ENCODE data around the gene TGFBR3L. TPM values are rescaled to one million over a fixed set of nuclear protein-coding genes. Genes with fewer than 3 reads are reported as not detected.
"Not testable (repeated sequence)": the region's sequence is repeated elsewhere in the genome, so short reads cannot be mapped to it uniquely, and the experiment has no call there.

The TGFBR3L gene
- total and polyA plus RNA-seq, 2 of the 8 experiments (the other 6 are each of a cell fraction or from before 2014, with no cell fraction given), result 3.1 to 3.7 TPM

DNA sequence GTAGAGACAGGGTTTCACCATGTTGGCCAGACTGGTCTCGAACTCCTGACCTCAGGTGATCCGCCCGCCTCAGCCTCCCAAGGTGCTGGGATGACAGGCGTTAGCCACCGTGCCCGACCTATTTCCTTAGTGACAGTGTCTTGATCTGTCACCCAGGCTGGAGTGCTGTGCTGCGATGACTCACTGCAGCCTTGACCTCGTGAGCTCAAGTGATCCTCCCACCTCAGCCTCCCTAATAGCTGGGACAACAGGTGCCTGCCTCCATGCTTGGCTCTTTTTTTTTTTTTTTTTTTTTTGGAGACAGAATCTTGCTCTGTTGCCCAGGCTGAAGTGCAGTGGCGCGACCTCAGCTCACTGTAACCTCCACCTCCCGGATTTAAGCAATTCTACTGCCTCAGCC lies 15.4 kb downstream of the TGFBR3L start:
- not testable (repeated sequence) for H2AFZ ChIP-seq (ENCODE audit: low read length); DNase-seq (ENCODE audit: low read depth in 1 of 2, low spot score in 2 of 2); H3K4ac ChIP-seq (replicated peaks; ENCODE audit: insufficient read length, low read depth, low read length); H2BK120ac ChIP-seq (replicated peaks; ENCODE audit: low read depth, low read length); H2AK5ac ChIP-seq (ENCODE audit: low read depth, low read length); H2BK5ac ChIP-seq (ENCODE audit: low read depth, low read length); H4K91ac ChIP-seq (replicated peaks; ENCODE audit: insufficient read length, low read length); H3K79me2 ChIP-seq (ENCODE audit: control insufficient read depth in 1 of 2, insufficient read depth in 2 of 2, low read length in 2 of 2); H3K14ac ChIP-seq (ENCODE audit: insufficient read length); FAIRE-seq; H3K9ac ChIP-seq (replicated peaks in 1 of 4; ENCODE audit: extremely low read depth in 1 of 4, low read depth in 3 of 4, low read length in 3 of 4); H2BK15ac ChIP-seq (ENCODE audit: low read length); H3K18ac ChIP-seq (ENCODE audit: extremely low read depth, low read length); H3K4me2 ChIP-seq (ENCODE audit: insufficient read depth in 1 of 2, low read depth in 2 of 2, low read length in 2 of 2); H2BK20ac ChIP-seq (ENCODE audit: low read length); H3K23ac ChIP-seq (ENCODE audit: insufficient read length); H3K27me3 ChIP-seq (replicated peaks in 1 of 4; ENCODE audit: control insufficient read depth in 3 of 4, extremely low read depth in 1 of 4, insufficient read depth in 3 of 4, low read length in 3 of 4); H4K8ac ChIP-seq (ENCODE audit: extremely low read depth, insufficient read depth, low read length); H3K79me1 ChIP-seq (ENCODE audit: low read depth, low read length); H3K9me3 ChIP-seq (ENCODE audit: insufficient read depth in 2 of 2, low read depth in 1 of 2, low read length in 1 of 2); H3K27ac ChIP-seq (ENCODE audit: low read depth, low read length); H3K56ac ChIP-seq (replicated peaks; ENCODE audit: insufficient read length, low read depth, low read length); H3K4me3 ChIP-seq (ENCODE audit: extremely low read depth in 1 of 4, insufficient read depth in 2 of 4, low read depth in 3 of 4, low read length in 4 of 4); H4K5ac ChIP-seq (ENCODE audit: insufficient read length, low read depth, low read length); H2BK12ac ChIP-seq (ENCODE audit: low read depth, low read length); H3K23me2 ChIP-seq (ENCODE audit: low read depth, low read length); H3K4me1 ChIP-seq (replicated peaks in 1 of 4; ENCODE audit: control insufficient read depth in 3 of 4, insufficient read depth in 4 of 4, low read length in 3 of 4)
- CTCF ChIA-PET (ENCODE audit: partially characterized antibody), result interaction anchor here (0.6 to 4.1 kb wide), 9 partner anchors 8 to 820 kb away, joined by 3 to 28 read pairs (median 5); partner anchors contain the start of gene TIMM44
- Histone ChIP-seq H4K20me1 (replicated peaks in 1 of 2; ENCODE audit: control insufficient read depth in 1 of 2, insufficient read depth in 2 of 2, low read length in 2 of 2) (peaks cover 9 to 19% of the 10 kb centered on the region in 2 experiments), H3K36me3 (ENCODE audit: control insufficient read depth in 2 of 4, insufficient read depth in 4 of 4, low read length in 3 of 4) (peaks cover 20 to 47% (median 38%) of the 10 kb centered on the region in 4 experiments)
- POLR2A ChIA-PET (ENCODE audit: partially characterized antibody), result interaction anchor here (1.0 to 10.4 kb wide), 10 partner anchors 9 to 76 kb away, joined by 3 to 205 read pairs (median 4); partner anchors contain the start of genes LRRC8E, SNAPC2, TGFBR3L and TIMM44
- WGBS, 2 experiments (ENCODE audit: extremely low coverage in 1 of 2, insufficient coverage in 1 of 2, insufficient read length in 1 of 2, insufficient replicate concordance in 2 of 2, low coverage in 1 of 2, low lambda C conversion rate in 2 of 2, missing lambda C conversion rate in 1 of 2), result 82% methylated on average over 11 of the region's 11 CpGs; no CpG with 5 or more reads in 1 of the 2 experiments

Data from H1 (cell line).